GM12878 (cell line): Measurements from ENCODE around the gene GPR63. TPM values are rescaled to one million over a fixed set of nuclear protein-coding genes. Genes with fewer than 3 reads are reported as not detected.

Experiments
- ATAC-seq: fragments of 200-7000 bp; cut with Tn5 transposase; 3 replicates; pipeline ENCODE4 v1.9.1; 2020; ENCODE audit warnings: mild to moderate bottlenecking, moderate library complexity
- BruUV-seq: library from RNA; stranded (reverse); fragments of 400-500 nt; replicated peaks from 2 replicates; lab custom pipeline; 2021; lab: Mats Ljungman, UMichigan
- CTCF ChIA-PET: fragments of 300-600 bp; sonication (Branson Sonifier 250); formaldehyde crosslinking; extraction: SDS; loops from one replicate; lab custom pipeline; 2021; ENCODE audit warnings: inconsistent platforms; lab: Yijun Ruan, JAX
- POLR2A ChIA-PET: fragments of 350-600 bp; formaldehyde crosslinking; extraction: SDS; loops from one replicate; lab custom pipeline; 2021; ENCODE audit warnings: inconsistent platforms; lab: Charles Lee
- RAD21 ChIA-PET: fragments of 300-600 bp; sonication (Branson Sonifier 250); formaldehyde crosslinking; loops from one replicate; lab custom pipeline; 2023; ENCODE audit warnings: antibody characterized with exemption; ENCODE audit not compliant: unreplicated experiment; lab: Charles Lee
- SMC1A ChIA-PET: fragments of 300-600 bp; sonication (Branson Sonifier 250); formaldehyde crosslinking; loops from one replicate; lab custom pipeline; 2023; ENCODE audit not compliant: unreplicated experiment, uncharacterized antibody; lab: Charles Lee
- DNase-seq: peaks from one replicate; pipeline ENCODE4 v3.0.0-alpha.2; 2011; ENCODE audit warnings: low read depth, low spot score
- FAIRE-seq: peaks from 3 replicates; lab custom pipeline; 2011; peaks lifted over from hg19 to GRCh38; lab: Jason Lieb, UNC
- H2AFZ ChIP-seq: 2 replicates; pipeline ENCODE4 v1.6.0; 2011; ENCODE audit warnings: low read depth, low read length, control low read depth; ENCODE audit not compliant: control insufficient read depth
- H3K27ac ChIP-seq: 2 replicates; pipeline ENCODE4 v1.5.1; 2011; ENCODE audit warnings: control low read depth; ENCODE audit not compliant: control insufficient read depth, insufficient read depth
- H3K27me3 ChIP-seq, 2 experiments: replicated peaks in 1 of 2; 2 replicates each; pipeline versions ENCODE4 v1.6.0 to v1.6.1; 2011; ENCODE audit warnings: low read length in 1 of 2; ENCODE audit not compliant: control insufficient read depth in 2 of 2, insufficient read depth in 2 of 2
- H3K36me3 ChIP-seq, 2 experiments: 2 replicates each; pipeline ENCODE4 v1.5.1; 2011; ENCODE audit warnings: low read length in 1 of 2; ENCODE audit not compliant: control insufficient read depth in 2 of 2, insufficient read depth in 2 of 2
- H3K4me1 ChIP-seq: 2 replicates; pipeline ENCODE4 v1.6.1; 2011; ENCODE audit warnings: mild to moderate bottlenecking, low read length, moderate library complexity, mixed read lengths; ENCODE audit not compliant: control insufficient read depth, insufficient read depth
- H3K4me2 ChIP-seq: 2 replicates; pipeline ENCODE4 v1.6.0; 2011; ENCODE audit warnings: control low read depth; ENCODE audit not compliant: control insufficient read depth, insufficient read depth
- H3K4me3 ChIP-seq: fragments of 200-600 bp; sonication (generic); 2 replicates; pipeline ENCODE4 v1.5.1; 2016
- H3K79me2 ChIP-seq: 2 replicates; pipeline ENCODE4 v1.6.0; 2011; ENCODE audit warnings: low read length; ENCODE audit not compliant: control insufficient read depth, insufficient read depth
- H3K9ac ChIP-seq: 2 replicates; pipeline ENCODE4 v1.8.0; 2011; ENCODE audit warnings: low read length, control low read depth, mixed read lengths; ENCODE audit not compliant: control insufficient read depth, insufficient read depth
- H3K9me3 ChIP-seq: replicated peaks from 3 replicates; pipeline ENCODE4 v1.5.1; 2011; ENCODE audit warnings: mild to moderate bottlenecking, low read length; ENCODE audit not compliant: control insufficient read depth, insufficient read depth
- H4K20me1 ChIP-seq: 2 replicates; pipeline ENCODE4 v1.6.0; 2011; ENCODE audit not compliant: control insufficient read depth, insufficient read depth
- BRCA1 ChIP-seq: IDR thresholded peaks from 2 replicates; pipeline ENCODE4 v1.6.1; 2011; ENCODE audit warnings: low read depth, low read length, improper control_type of control experiment
- CHD4 ChIP-seq: fragments of 200-600 bp; sonication (generic); IDR thresholded peaks from 2 replicates; pipeline ENCODE4 v1.6.1; 2016; ENCODE audit warnings: mild to moderate bottlenecking
- CREB1 ChIP-seq: IDR thresholded peaks from 2 replicates; pipeline ENCODE4 v1.6.1; 2012; ENCODE audit warnings: low read depth, mild to moderate bottlenecking, inconsistent platforms
- CREM ChIP-seq: IDR thresholded peaks from 2 replicates; pipeline ENCODE4 v1.6.1; 2014; ENCODE audit warnings: antibody characterized with exemption, low read depth
- FOXM1 ChIP-seq: IDR thresholded peaks from 2 replicates; pipeline ENCODE4 v1.6.1; 2012; ENCODE audit warnings: low read depth, mild to moderate bottlenecking, inconsistent platforms, low read length, moderate library complexity
- MEF2B ChIP-seq: fragments of 450-650 bp; IDR thresholded peaks from 2 replicates; pipeline ENCODE4 v1.6.1; 2018; ENCODE audit warnings: mild to moderate bottlenecking, moderate library complexity; ENCODE audit not compliant: partially characterized antibody, poor library complexity, severe bottlenecking
- MXI1 ChIP-seq: fragments of 150-350 bp; IDR thresholded peaks from 2 replicates; pipeline ENCODE4 v1.6.1; 2011; ENCODE audit warnings: low read depth, mild to moderate bottlenecking, inconsistent platforms, low read length, improper control_type of control experiment
- SKIL ChIP-seq: fragments of 450-650 bp; IDR thresholded peaks from 2 replicates; pipeline ENCODE4 v1.6.1; 2017; ENCODE audit warnings: mild to moderate bottlenecking, low read depth, inconsistent platforms; ENCODE audit not compliant: poor library complexity, severe bottlenecking
- SMAD5 ChIP-seq: IDR thresholded peaks from 2 replicates; pipeline ENCODE4 v1.6.1; 2016; ENCODE audit warnings: antibody characterized with exemption, low read depth
- WRNIP1 ChIP-seq: IDR thresholded peaks from 2 replicates; pipeline ENCODE4 v1.6.1; 2011; ENCODE audit warnings: low read depth, low read length, improper control_type of control experiment, borderline replicate concordance
- ZNF207 ChIP-seq: fragments of 450-650 bp; IDR thresholded peaks from 2 replicates; pipeline ENCODE4 v1.6.1; 2014; ENCODE audit warnings: antibody characterized with exemption, mild to moderate bottlenecking, borderline replicate concordance
- WGBS: methylation state at CpG from one replicate; pipeline ENCODE4 v1.1.6; 2016; ENCODE audit warnings: low lambda C conversion rate; ENCODE audit not compliant: insufficient replicate concordance, insufficient coverage; ENCODE audit errors: missing lambda C conversion rate; 5-methylcytosine and 5-hydroxymethylcytosine counted together
- in situ Hi-C: fragments of 300-500 bp; cut with MboI; formaldehyde crosslinking; loops from 9 replicates; pipeline ENCODE4 v1.14.3; 2018; ENCODE audit warnings: mixed read lengths
- intact Hi-C: fragments of 100-400 bp; cut with micrococcal nuclease; formaldehyde crosslinking; loops from one replicate; pipeline ENCODE4 v1.14.2; 2022; ENCODE audit not compliant: unreplicated experiment
- polyA plus RNA-seq, 11 experiments: library from polyadenylated mRNA; depleted of rRNA in 4 of 11; unstranded in 6 of 11; stranded (reverse) in 5 of 11; fragments of >200 nt; fragmentation: Nextera tagmentation in 4 of 11; fragmentation: Illumina TruSeq in 1 of 11; extraction: Ambion mirVana in 4 of 11; extraction: Trizol in 1 of 11; gene quantifications; 1 replicate in 1 of 11; 2 replicates in 10 of 11; pipeline versions ENCODE4 v1.2.1 to v1.2.3, GENCODE V29; 2011 to 2016; ENCODE audit warnings: inconsistent platforms in 2 of 11, missing spikeins in 2 of 11, low read depth in 1 of 11
- total RNA-seq, 4 experiments: library from RNA; depleted of rRNA in 3 of 4; stranded (reverse); fragments of >200 nt in 3 of 4; fragmentation: Illumina TruSeq in 1 of 4; extraction: Trizol in 1 of 4; gene quantifications; 2 replicates each; pipeline versions ENCODE4 v1.2.1 to v1.2.3, GENCODE V29; 2013 to 2021
- TF ChIP-seq, protein P1 (sequence below): fragments of 450-650 bp; IDR thresholded peaks from 2 replicates; pipeline ENCODE4 v1.6.1; 2016; ENCODE audit warnings: mild to moderate bottlenecking

The GPR63 gene
- total and polyA plus RNA-seq, 10 of the 15 experiments (the other 5 are each of a cell fraction or from before 2014, with no cell fraction given) = 1.6 to 6.6 (median 3.5) TPM

DNA sequence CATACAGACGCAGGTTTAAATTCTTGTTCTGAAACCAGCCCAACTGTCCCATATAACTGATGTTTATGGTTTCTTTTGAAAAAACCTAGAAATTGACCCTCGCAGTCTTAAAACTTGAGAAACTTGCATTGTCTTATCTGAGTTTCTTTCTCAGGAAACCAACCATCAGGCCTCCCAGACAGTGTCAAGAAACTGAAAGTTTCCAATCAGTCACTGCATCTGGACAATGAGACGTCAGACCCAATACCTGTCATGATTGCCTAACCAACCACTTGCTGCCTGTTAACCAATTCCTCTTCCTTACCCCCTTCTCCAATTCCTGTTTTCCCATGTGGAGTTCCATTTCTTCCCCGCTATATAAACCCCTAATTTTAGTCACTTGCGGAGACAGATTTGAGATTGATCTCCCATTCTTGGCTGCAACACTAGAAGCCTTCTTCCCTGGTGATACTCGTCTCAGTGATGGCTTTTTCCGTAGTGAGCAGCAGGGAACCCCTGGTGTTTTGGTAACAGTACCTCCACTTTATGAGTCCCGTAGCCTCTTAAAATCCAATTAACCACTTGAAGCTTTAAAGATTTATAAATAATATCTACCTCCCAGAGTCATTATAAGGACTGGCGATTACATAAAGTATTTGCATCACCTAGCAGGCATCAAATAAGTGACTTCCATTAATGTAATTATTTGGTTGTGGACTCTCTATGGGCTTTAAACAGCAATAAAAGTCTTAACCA, 49.3 kb downstream of the GPR63 start:
- SMC1A ChIA-PET = interaction anchor here (1.2 kb wide), 1 partner anchor 152 kb away, joined by 3 read pairs; no protein-coding TSS in a partner anchor
- DNase-seq = no peak
- in situ Hi-C loops = no loop called here
- no peaks in the 10 kb centered on the region for H3K4me1 ChIP-seq
- no peaks in the 10 kb centered on the region for H3K27me3 ChIP-seq
- CTCF ChIA-PET = interaction anchor here (1.7 kb wide), 1 partner anchor 13 kb away, joined by 4 read pairs; no protein-coding TSS in a partner anchor
- no peaks in the 10 kb centered on the region for H3K79me2 ChIP-seq
- H3K9me3 ChIP-seq = no peaks in the 10 kb centered on the region
- no peak for FAIRE-seq
- WGBS = 80% methylated on average over 9 of the region's 9 CpGs
- no peak overlapping the region for H3K4me2 ChIP-seq
- H3K27ac ChIP-seq = no peak overlapping the region
- H4K20me1 ChIP-seq = no peaks in the 10 kb centered on the region
- POLR2A ChIA-PET = no interaction called here
- TF ChIP-seq CREM (no peak), CREB1 (no peak), FOXM1 (no peak)
- TF ChIP-seq, protein P1, sequence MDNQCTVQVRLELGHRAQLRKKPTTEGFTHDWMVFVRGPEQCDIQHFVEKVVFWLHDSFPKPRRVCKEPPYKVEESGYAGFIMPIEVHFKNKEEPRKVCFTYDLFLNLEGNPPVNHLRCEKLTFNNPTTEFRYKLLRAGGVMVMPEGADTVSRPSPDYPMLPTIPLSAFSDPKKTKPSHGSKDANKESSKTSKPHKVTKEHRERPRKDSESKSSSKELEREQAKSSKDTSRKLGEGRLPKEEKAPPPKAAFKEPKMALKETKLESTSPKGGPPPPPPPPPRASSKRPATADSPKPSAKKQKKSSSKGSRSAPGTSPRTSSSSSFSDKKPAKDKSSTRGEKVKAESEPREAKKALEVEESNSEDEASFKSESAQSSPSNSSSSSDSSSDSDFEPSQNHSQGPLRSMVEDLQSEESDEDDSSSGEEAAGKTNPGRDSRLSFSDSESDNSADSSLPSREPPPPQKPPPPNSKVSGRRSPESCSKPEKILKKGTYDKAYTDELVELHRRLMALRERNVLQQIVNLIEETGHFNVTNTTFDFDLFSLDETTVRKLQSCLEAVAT = no peak
- no peaks in the 10 kb centered on the region for H3K36me3 ChIP-seq
- H2AFZ ChIP-seq = no peak overlapping the region
- no peak for ATAC-seq
- no peak overlapping the region for H3K9ac ChIP-seq
- intact Hi-C loops = no loop called here
- BruUV-seq = no TSS peak
- no peak overlapping the region for H3K4me3 ChIP-seq
- RAD21 ChIA-PET = no interaction called here

DNA sequence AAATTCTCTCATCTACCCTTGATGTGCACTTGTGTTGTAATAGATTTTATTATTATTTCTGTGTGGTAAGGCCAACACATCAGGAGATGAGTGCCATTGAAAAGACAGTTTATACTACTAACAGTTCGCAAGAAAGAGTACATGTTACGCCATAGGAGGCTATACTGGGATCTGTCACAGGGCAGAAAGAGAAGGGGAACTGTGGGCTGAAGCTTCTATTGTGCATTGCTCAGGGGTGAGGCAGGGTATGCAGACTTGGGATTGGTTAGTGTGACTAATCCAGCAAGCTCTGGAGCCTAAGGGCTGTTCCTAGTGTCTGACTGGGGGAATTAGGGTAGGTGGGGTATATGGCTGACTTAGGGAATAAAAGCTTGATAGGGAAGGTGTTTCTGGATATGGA, 50.9 kb downstream of the GPR63 start:
- intact Hi-C loops = no loop called here
- TF ChIP-seq MEF2B (no peak), CHD4 (no peak), BRCA1 (no peak), WRNIP1 (no peak), SMAD5 (no peak), ZNF207 (no peak), MXI1 (no peak), SKIL (no peak)

More for the DNA sequence above, 50.9 kb downstream of the GPR63 start:
- DNase-seq = no peak
- no peak for FAIRE-seq
- ChIA-PET CTCF (no interaction called here), RAD21 (no interaction called here), SMC1A (interaction anchor here (0.8 to 1.1 kb wide), 3 partner anchors 12 to 47 kb away, joined by 3 to 4 read pairs (median 3); no protein-coding TSS in a partner anchor), POLR2A (no interaction called here)
- Histone ChIP-seq H3K4me3 (no peak overlapping the region), H4K20me1 (no peaks in the 10 kb centered on the region), H3K9me3 (no peaks in the 10 kb centered on the region), H3K79me2 (no peaks in the 10 kb centered on the region), H3K27me3 (no peaks in the 10 kb centered on the region), H3K27ac (no peak overlapping the region), H3K36me3 (no peaks in the 10 kb centered on the region), H3K9ac (no peak overlapping the region), H3K4me1 (no peaks in the 10 kb centered on the region), H2AFZ (no peak overlapping the region), H3K4me2 (no peak overlapping the region)
- no TSS peak for BruUV-seq
- in situ Hi-C loops = no loop called here
- 100% methylated on average over 2 of the region's 2 CpGs for WGBS
- no peak for ATAC-seq
